Epithelial cell of esophagus (primary cell): Measurements from ENCODE around the gene RUNX1.

Experiments
- DNase-seq: peaks from one replicate; pipeline ENCODE4 v3.0.0; 2010; ENCODE audit warnings: low read depth
- H3K4me3 ChIP-seq: 2 replicates; pipeline ENCODE4 v1.5.1; 2011; ENCODE audit warnings: mild to moderate bottlenecking, low read length, control low read depth
- TF ChIP-seq, protein P1 (sequence below): IDR thresholded peaks from 2 replicates; pipeline ENCODE4 v1.5.1; 2011; ENCODE audit warnings: low read depth, mild to moderate bottlenecking, low read length, control low read depth, inconsistent platforms; ENCODE audit not compliant: insufficient read depth; ENCODE audit errors: missing control alignments

The RUNX1 gene

DNA sequence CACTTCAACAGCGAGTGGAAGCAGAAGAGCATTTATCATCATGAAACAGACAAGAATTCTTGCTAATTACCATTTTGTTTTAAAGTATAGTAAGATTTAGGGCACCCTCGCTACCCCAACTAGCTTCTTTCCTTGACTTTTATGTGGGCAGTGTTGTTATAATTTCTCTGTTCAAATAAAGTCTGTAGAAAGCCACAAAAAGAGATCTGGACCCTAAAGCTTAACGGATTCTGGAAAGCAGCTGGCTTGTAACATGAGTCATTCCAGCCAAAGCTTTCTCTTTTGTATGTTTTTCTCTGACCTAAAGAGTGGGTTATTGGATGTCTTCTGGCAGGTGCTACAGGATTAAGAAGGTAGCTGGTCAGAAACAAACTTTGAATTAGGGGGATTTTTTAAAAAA, 37.4 kb downstream of the RUNX1 start:
- no peak overlapping the region for H3K4me3 ChIP-seq
- TF ChIP-seq, protein P1, sequence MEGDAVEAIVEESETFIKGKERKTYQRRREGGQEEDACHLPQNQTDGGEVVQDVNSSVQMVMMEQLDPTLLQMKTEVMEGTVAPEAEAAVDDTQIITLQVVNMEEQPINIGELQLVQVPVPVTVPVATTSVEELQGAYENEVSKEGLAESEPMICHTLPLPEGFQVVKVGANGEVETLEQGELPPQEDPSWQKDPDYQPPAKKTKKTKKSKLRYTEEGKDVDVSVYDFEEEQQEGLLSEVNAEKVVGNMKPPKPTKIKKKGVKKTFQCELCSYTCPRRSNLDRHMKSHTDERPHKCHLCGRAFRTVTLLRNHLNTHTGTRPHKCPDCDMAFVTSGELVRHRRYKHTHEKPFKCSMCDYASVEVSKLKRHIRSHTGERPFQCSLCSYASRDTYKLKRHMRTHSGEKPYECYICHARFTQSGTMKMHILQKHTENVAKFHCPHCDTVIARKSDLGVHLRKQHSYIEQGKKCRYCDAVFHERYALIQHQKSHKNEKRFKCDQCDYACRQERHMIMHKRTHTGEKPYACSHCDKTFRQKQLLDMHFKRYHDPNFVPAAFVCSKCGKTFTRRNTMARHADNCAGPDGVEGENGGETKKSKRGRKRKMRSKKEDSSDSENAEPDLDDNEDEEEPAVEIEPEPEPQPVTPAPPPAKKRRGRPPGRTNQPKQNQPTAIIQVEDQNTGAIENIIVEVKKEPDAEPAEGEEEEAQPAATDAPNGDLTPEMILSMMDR, result no peak
- no peak for DNase-seq

DNA sequence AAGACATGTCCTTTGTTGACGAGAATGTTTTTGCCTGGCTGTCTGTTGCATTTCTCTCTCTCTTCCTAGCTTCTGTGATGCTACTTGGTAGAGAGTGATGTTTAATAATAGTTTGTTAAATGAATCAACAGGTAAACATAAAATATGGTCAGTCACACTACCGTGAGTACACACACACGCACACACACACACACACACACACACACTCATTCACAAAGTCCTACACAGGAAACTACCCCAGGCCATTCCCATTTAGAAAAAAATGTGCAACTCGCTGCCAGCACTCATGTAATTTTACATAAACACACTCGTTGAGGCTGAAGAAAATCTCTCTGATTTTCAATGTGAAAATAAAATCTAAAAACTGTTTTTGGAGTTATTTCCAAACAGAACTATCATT, 38.7 kb downstream of the RUNX1 start:
- no peak overlapping the region for H3K4me3 ChIP-seq
- TF ChIP-seq, protein P1, result no peak
- DNase-seq, result no peak

DNA sequence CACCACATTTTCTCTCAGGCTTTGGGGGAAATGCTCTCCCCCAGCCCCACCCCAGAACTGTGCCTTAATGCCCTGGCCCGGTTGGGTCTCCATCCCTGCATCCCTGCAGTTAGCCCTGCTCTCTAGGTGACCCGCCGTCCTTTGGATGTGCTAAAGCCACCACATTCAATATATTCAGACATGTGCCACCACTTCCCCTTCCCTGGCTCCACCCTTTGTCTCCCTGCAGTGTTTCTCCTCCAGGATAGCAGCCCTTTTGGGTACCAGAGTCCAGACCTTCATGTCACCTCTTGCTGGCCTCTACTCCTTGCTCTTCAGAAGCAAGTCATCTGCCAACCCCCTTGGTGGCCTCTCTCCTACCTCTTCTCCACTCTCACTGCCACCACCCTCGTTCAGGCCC, 41.8 kb downstream of the RUNX1 start:
- TF ChIP-seq, protein P1, result no peak
- no peak for DNase-seq
- no peak overlapping the region for H3K4me3 ChIP-seq

DNA sequence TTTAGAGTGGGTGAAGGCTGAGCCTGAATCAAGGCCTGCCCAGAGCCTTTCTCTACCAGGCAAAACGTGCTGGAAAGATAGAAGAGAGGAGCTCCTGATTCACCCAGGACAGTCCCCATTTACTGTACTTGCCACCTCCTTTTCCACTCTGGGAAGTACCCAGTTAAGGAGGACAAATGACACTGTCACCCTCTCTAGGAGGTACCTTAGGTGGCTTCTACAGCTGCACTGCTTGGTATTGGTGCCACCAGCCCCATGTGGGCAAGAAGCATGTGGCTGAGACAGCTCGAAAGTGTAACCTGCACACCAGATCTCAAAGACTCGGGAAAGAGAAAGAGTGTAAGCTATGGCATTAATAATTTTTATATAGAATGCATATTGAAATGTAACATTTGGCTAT, 42.3 kb downstream of the RUNX1 start:
- DNase-seq, result no peak
- H3K4me3 ChIP-seq, result no peak overlapping the region
- TF ChIP-seq, protein P1, result no peak

DNA sequence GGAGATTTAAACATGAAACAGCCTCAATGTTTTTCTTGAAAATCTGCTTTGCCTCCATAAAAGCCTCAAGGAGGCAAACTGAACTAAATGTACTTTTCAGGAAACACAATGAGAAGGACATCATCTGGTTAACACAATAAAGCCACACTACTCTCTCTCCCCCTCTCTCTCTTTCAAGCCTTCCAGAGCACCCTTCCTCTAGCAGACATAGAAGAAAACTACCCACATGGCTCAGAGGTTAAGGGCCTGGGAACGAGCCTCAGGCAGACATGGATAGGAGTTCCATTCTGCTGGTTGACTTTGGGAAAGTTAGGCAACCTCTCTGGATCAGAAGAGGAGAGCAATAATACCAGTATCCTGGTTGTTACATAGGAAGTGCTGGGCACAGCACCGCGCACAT, 42.9 kb downstream of the RUNX1 start:
- H3K4me3 ChIP-seq, result no peak overlapping the region
- TF ChIP-seq, protein P1, result no peak
- DNase-seq, result no peak

DNA sequence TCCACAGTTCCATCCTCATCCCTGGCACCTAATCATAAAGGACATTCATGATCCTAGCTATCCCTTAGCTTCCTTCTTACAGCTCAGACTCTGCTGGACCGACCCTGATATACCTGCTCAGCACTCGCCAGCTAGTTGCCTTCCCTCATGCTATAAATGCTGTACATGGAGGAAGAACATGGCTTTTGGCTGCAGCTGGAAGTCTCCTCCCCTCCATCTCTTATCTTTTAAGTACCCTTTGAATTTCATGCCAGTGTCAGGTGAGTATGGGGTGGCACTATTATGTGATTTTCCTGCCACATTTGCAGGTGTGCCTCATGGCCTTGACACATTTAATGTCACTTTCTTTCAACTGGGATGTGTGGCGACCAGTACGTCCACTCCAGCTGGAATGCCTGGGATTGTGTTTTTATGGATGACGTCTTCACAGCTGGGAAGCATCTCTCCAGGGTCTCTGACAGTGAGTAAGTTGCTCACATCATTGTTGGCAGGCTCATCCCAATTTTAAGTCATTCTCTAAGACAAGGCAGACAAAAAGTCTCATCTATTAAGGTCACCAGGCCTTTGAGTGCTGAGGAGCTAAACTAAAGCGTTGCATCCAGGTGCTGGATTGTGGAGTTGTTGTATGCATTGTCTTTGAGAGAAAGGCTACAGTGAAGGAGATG, 43.4 kb downstream of the RUNX1 start:
- no peak for DNase-seq

More for the DNA sequence above, 43.4 kb downstream of the RUNX1 start:
- TF ChIP-seq, protein P1, result no peak
- H3K4me3 ChIP-seq, result no peak overlapping the region
